GM10266 (cell line): ENCODE measurements around the gene GLUL.
"Not testable (repeated sequence)": the region's sequence is repeated elsewhere in the genome, so short reads cannot be mapped to it uniquely, and the experiment has no call there.

ENCODE experiments used
- DNase-seq: peaks from one replicate; pipeline ENCODE4 v3.0.0; 2012; ENCODE audit errors: extremely low spot score
- TF ChIP-seq, protein P1 (sequence below): IDR thresholded peaks from 2 replicates; pipeline ENCODE4 v1.5.1; 2012; ENCODE audit warnings: mild to moderate bottlenecking, low read depth; ENCODE audit not compliant: control insufficient read depth, insufficient read depth; ENCODE audit errors: missing control alignments

Gene GLUL

GRCh38 chr1:182338806-182339370, 52.7 kb downstream of the GLUL start:
- TF ChIP-seq, protein P1, sequence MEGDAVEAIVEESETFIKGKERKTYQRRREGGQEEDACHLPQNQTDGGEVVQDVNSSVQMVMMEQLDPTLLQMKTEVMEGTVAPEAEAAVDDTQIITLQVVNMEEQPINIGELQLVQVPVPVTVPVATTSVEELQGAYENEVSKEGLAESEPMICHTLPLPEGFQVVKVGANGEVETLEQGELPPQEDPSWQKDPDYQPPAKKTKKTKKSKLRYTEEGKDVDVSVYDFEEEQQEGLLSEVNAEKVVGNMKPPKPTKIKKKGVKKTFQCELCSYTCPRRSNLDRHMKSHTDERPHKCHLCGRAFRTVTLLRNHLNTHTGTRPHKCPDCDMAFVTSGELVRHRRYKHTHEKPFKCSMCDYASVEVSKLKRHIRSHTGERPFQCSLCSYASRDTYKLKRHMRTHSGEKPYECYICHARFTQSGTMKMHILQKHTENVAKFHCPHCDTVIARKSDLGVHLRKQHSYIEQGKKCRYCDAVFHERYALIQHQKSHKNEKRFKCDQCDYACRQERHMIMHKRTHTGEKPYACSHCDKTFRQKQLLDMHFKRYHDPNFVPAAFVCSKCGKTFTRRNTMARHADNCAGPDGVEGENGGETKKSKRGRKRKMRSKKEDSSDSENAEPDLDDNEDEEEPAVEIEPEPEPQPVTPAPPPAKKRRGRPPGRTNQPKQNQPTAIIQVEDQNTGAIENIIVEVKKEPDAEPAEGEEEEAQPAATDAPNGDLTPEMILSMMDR: no peak
- DNase-seq: no peak

- DNase-seq: no peak
- TF ChIP-seq, protein P1: no peak
Observed at GRCh38 chr1:182337736-182338571, 53.6 kb downstream of the GLUL start.

DNA sequence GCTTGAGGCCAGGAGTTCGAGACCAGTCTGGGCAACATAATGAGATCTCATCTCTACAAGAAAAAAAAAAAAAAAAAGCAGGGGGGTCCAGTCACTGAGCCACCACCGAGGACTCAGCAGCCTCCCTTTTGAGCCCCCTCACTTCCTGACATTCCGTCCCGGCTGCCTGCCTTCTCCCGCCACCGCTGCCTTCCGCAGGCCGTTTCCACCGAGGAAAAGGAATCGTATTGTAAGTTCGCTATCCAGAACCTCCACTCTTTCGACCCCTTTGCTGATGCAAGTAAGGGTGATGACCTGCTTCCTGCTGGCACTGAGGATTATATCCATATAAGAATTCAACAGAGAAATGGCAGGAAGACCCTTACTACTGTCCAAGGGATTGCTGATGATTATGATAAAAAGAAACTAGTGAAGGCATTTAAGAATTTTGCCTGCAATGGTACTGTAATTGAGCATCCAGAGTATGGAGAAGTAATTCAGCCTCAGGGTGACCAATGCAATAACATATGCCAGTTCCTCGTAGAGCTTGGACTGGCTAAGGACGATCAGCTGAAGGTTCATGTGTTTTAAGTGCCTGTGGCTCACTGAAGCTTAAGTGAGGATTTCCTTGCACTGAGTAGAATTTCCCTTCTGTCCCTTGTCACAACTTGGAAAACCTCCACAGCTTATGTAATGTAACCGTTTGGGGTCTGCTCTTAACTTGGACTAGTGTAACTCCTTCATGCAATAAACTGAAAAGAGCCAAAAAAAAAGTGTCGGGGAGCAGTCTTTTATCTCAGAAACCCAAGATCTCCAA, 55.6 kb downstream of the GLUL start:
- DNase-seq: no peak
- TF ChIP-seq, protein P1: no peak

DNA sequence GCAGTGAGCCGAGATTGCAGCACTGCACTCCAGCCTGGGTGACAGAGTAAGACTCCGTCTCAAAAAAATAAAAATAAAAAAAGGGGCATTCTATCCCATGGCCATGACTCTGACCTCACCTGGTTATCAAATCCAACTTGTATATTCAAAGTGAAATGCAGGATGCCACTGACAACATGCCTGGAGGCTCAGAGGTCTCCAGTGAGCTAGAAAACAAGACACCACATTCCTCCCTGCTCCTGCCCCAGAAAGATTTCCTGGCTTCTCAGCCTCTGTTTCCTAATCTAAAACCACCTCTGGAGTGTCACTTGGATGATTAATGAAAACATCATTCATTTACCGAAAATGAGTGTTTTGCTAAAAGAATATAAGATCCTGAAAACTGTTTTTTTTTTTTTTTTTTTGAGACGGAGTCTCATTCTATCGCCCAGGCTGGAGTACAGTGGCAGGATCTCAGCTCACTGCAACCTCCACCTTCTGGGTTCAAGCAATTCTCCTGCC, 58.5 kb downstream of the GLUL start:
- DNase-seq: not testable (repeated sequence)

GRCh38 chr1:182332261-182333060, 59.1 kb downstream of the GLUL start:
- DNase-seq: no peak
- TF ChIP-seq, protein P1: no peak
